GM20431 (cell line): ENCODE measurements around the gene MED15.

Experiments used
- in situ Hi-C: fragments of 300-500 bp; cut with MseI, MboI; formaldehyde crosslinking; loops from one replicate; pipeline ENCODE4 v1.15.0; 2020; ENCODE audit warnings: low sequenced_read_pairs; ENCODE audit not compliant: unreplicated experiment

Gene MED15

DNA sequence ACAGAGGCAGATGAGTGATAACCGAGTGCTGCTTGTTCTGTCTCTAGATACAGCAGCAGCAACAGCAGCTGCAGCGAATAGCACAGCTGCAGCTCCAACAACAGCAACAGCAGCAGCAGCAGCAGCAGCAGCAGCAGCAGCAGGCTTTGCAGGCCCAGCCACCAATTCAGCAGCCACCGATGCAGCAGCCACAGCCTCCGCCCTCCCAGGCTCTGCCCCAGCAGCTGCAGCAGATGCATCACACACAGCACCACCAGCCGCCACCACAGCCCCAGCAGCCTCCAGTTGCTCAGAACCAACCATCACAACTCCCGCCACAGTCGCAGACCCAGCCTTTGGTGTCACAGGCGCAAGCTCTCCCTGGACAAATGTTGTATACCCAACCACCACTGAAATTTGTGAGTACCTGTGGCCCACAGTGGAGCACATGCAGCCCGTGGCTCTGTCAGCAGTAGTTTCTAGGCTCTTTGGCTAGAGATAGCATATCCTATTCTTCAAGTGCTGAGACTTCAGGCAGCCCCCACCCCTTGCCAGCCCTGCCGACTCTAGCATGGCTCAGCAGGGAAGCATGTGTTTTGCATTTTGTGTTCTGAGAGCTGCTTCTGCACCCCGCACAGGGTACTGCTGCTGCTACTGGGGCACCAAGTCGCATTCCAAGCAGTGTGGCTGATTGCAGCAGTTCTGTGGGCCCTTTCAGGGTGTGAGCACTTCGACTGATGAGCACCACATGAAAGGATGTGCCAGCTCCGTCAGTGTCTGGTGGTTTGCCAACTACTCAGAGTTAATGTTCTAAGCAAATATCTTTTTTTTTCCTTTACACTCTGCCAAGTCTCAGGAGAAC, 59.2 kb downstream of the MED15 start:
- in situ Hi-C loops: no loop called here

DNA sequence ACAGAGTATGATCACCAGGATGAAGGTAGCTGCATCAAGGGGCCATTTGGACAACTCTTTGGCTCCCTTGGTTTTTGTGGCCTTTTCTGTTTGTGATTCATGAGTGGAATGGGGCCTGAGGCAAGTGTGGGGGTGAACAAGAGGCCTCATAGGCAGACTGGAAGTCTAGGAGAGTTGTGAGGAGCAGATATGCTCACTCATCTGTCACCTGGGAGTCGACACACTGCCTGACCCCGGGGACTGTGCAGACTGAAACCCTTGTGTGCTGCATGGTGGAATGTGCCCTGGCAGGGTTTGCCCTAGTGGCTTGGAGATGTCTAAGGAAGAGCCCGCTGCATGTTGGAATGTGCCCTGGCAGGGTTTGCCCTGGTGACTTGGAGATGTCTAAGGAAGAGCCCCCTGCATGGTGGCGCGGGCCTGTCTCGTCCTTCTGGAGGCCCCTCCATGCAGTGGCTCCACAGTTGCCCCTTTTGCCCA, 60.0 kb downstream of the MED15 start:
- in situ Hi-C loops: no loop called here

DNA sequence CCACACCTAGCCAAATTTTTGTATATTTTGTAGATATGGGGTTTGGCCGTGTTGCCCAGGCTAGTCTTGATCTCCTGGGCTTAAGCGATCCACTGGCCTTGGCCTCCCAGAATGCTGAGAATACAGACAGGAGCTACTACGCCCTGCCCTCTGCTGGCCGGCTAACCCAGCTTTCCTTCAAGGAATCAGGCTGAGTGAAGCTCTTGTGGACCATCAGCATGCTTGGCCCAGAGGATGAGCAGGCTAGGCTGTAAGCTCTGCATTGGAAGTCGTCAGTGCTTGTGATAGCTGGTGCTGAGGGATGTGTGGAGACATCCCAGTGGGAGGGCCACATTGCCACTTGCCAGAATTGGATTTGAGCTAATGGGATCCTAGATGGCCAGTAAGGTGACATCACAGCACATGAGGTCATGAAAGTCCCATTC, 60.6 kb downstream of the MED15 start:
- in situ Hi-C loops: no loop called here

DNA sequence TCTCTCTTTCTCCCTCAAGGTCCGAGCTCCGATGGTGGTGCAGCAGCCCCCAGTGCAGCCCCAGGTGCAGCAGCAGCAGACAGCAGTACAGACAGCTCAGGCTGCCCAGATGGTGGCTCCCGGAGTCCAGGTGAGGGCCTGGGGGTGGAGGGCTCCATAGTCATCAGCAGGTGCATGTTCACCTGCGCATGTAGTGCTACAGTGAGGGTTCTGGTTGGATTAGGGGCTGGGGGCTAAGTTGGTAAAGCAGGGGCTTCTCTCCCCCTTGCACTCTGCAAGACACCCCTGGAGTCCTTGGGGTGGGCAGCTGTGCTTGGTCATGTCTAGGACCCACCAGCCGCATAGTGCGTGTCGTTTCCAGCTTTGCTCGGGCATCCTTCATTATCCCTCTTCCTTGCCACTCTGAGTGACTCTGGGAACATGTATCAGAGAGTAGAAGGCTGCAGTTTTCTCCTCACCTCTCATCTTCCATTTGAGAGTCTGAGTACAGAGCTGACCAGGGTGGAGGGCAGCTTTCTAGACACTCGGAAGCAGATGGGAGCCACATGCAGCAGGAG, 61.2 kb downstream of the MED15 start:
- in situ Hi-C loops: no loop called here

DNA sequence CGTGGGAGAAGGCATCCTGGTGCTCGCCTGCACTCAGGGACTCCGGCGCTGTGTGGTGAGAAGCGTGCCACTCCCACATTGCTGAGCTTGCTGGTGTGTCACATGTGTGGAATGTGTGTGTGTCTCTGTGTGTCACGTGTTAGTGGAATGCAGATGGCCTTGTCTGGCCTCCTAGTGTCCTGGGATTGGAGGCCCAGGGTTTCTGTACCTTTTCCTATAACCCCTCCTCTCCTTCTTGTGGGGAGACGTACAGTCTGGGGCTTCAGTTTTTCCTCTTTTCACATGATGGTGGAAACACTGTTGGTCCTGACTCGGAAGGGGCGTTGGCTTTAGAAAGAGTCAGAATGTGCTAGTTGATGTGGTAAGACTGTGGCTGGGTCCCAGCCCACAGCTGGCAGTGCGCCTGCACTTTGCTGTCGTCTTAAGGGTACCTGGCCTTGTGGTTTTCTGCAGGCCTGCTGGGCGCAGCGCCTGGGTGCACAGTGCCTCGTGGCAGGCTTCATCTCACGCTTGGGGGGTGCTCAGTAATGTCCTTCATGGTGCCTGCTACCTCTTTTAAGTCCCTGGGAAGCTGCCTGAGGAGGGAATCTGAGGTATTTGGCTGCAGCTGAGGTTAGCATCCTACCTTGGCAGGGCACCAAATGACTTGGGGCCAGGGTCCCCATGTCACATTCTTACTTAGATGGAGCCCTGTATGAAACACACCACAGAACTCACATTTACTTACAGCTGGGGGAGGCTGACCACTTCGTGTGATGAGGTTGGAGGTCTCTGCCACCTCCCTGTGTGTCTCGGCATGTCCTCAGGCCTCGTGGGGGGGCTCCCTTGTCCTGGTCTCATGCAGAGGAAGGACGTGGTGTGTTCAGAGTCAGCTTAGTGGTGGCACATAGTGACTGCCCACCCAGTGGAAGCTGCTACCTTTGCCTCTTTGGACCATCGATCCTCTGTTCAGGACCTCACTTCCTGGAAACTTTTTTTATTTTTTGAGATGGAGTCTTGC, 61.9 kb downstream of the MED15 start:
- in situ Hi-C loops: no loop called here

DNA sequence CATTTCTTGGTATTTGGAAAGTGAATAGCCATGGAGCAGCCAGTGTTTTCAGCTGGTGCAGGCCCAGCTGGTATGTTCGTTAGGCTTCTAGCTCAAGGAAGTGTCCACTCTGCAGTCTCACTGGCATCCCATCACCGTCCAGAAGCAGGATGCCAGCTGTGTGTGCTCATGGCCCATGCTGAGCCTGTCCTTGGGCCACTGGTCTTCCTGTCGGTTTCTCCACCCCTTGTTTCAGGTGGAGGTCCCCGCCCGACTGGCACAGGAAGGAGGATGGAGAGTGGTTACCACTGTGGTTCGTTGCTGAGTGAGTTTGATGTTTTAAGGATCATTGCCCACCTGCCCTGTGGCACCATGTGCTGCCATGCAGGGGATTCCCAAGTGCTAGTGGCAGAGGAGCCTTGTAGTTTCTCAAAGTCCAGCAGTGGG, 63.7 kb downstream of the MED15 start:
- in situ Hi-C loops: no loop called here

DNA sequence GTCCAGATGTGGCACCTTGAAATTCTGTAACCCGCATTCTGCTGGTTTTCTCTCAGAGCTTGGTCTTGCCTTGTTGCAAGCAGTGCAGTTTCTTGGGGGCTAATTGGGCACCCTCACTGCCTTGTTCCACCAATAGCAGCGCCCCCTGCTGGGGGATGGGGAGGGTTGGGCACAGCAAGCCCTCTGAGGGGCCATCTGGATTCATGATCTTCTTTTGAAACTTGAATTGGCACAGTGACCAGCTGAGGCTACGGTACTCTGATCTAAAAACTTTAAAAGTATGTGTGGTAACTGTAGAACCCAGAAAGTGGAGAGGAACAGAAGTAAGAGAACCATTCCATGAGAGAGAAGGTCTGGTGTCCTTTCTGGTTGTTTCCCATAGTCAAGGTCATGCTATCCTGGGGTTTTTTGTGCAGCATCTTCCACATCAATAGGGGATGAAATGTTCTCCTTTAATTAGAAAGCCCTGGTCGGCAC, 64.2 kb downstream of the MED15 start:
- in situ Hi-C loops: no loop called here

DNA sequence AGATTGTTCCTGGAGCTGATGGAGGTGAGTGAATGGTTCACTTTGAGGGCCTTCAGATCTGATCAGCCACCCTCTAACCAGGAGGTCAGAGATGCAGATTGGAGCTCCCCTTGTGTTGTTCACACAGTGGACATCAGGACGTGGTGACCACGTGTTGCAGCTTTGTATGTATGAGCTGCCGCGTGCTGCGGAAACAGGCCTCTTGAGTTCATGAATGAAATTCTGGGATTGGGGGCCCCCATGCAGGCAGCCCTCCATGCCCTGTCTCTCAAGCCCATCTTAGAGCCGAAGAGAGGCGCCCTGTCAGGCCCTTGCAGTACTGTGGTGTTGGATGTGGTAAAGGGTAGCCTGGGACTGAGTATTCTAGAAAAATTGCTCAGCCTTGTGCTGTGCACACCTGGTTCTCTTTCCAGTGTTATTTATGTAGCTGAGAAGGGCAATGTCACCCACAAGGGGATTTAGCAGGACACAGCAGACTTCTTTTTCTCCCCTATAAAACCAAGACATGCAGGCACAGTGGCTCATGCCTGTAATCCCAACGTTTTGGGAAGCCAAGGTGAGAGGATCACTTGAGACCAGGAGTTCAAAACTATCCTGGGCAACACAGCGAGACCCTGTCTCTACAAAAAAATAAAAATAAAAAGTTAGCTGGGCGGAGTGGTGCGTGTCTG, 64.9 kb downstream of the MED15 start:
- in situ Hi-C loops: no loop called here

DNA sequence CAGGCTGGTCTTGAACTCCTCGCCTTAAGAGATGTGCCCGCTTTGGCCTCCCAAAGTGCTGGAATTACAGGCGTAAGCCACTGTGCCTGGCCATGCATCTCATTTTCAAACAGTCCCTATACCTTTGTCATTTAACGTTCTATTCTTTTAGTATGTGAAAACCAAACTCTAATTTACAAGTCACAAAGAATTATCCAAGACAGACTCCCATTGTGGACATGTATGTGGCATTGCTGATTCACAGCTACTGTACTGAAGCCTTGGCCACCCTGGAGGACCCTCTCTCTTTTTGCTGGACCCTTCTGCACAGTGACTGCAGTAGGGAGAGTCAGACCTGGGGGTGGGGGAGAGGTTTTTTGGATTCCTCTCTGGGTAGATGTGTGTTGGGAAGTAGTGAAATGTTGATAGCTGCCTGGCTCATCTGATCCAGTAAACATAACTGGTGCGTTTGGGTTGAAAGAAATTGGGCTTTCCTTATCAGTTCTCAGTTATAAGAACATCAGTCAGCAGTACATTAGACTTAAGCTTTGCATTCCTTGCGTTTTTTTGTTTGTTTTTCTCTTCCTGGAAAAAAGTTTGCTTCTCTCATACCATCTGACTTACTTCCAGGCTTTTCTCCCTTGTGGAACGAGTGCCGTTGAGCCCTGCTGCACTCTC, 65.9 kb downstream of the MED15 start:
- in situ Hi-C loops: no loop called here

DNA sequence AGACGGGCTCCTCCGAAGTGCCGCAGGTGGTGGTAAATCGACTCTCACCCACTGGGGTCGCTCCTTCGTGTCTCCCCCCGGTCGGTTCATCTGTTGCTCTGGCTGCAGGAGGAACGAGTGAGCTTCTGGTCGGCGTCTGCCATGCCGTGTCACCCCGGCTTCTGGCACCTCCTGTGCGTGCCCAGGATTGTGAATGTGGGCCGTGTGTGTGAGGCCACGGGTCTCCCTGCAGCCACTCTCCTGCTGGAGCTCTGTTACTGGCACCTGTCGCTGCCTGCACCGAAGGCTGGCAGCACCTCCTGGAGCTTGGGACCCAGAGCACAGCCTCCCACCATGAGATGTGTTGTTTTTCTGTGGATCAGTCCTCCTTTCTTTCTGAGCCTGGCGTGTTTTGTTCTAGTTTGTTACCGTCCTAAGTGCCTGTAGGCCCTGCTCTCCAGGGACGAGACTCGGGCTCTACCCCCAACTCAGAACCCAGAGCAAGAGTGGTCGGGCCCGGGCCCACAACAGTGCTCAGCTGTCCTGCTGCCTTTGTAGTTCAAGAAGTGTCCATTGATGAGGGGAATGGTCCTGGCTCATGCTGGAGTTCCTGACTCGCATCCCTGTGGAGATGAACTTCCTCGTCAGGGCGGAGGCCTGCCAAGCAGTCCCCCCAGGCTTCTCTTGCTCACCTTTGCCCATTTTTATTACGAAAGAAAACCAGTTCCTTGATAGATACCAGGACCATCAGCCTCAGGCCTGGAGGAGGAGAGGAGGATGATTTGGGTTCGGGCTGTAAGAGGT, 66.6 kb downstream of the MED15 start:
- in situ Hi-C loops: no loop called here

DNA sequence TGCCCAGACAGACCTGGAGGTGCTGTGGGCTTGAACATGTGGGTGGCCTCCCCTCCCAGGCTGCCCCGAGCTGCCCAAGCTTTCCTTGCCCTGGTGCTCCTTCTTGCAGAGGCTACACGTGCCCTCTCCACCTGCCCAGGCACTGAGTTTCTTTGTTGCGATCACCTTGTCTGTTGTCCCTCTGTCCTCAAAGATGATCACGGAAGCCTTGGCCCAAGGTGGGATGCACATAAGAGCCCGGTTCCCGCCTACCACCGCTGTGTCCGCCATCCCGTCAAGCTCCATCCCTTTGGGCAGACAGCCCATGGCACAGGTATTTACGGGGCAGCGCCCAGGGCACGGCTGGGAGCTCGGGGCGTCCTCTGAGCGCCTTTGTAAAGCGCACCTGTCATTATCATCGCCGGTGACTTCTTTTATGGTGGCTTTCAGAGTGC, 67.5 kb downstream of the MED15 start:
- in situ Hi-C loops: no loop called here

DNA sequence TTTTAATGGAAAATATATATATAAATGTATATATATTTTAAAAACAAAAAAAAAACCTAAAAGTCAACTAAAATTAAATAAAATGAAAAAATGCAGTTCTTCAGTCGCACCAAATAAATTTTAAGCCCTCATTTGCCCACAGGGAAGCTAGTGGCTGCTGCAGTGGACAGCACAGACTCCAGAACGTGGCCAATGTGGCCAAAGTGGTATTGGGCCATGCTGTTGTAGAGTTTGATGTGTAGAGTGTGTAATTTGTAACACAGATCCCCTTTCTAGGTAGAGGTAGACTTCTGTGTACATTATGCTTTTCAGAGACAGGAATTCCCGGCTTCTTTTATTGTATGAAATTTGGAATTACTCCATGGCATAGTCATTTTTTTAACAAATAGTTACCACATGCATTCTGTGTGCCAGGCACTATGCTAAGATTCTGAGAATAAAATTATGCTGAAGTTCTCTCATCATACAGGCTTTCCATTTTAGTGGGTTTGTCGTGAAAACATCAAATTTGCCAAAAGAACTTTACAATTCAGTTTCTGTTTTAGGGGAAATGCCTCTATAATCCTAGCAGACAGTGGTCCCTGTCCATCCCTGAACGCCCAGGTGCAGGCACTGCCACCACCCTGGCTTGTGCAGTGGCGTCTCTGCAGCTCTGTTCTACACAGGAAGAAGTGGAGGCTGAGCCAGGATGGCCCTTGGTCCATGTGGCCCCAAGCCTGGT, 68.5 kb downstream of the MED15 start:
- in situ Hi-C loops: no loop called here

DNA sequence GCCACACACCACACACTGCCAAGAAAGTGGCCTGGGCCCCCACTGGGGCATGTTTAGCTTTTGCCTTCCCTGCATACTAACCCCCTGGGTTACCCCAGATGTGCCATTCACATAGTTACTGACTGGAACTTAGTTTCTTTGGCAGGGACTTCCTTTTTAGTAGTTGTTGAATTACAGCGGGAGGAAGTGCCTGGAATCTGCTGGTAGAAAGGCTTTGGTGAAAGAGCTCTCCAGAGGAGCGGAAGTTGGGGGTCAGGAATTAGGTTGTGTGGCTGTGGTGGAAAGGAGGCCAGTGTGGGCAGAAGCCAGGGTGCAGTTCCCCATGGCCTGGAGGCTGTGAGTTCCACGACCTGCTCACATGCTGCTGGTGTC, 69.0 kb downstream of the MED15 start:
- in situ Hi-C loops: no loop called here

DNA sequence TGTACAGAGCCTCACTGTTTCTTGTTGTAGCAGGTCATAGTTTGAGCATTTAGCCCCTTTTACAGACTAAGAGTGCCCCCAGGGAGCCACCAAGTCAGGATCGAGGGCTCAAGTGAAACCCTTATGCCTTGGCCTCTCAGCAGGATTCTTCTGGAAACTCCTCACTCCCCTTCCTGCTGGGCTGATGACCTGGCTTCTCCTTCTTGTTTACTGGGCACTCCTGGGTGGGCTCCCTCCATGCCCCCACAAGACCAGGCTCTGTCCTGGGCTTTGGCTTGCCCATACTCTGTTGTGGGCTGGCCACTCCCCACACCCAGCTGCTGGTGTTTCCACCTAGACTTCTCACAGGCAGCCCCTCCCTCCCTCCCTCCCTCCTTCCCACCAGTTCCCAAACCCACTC, 69.6 kb downstream of the MED15 start:
- in situ Hi-C loops: no loop called here

DNA sequence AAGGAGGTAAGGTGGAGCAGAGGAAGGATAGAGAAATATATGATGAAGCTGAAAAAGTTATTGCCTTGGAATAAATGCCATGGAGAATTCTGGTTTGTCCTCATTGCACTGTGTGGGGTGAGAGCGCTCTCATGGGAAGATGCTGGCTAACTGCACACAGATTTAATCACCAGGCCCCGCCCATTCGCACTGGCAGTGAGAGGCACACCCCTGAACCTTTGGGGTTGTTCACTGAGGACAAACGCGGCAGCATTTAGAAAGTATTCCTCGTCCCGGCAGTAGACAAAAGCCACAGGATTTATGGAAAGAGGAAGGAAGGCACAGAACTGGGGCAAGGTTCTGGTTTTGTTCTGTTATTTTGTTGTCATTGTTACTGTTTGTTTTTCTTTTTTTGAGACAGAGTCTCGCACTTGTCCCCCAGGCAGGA, 70.2 kb downstream of the MED15 start:
- in situ Hi-C loops: no loop called here

DNA sequence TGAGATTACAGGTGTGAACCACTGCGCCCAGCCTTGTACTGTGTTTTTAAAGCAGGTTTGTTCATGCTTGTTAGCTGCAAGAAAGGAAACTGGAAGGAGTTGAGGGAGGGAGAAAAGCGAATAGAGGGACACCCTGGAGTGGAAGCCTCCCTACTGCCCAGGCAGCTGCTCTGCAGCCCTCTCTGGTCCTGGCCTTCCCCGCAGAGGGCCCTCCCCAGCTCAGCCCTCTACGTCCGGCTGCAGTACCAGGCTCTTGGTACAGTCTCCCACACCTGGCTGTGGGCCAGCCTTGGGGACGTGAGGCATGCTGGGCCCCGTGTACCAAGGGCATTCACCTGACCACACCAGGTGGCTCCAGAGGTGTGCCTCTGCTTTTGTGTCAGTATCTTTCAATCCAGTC, 70.8 kb downstream of the MED15 start:
- in situ Hi-C loops: no loop called here

DNA sequence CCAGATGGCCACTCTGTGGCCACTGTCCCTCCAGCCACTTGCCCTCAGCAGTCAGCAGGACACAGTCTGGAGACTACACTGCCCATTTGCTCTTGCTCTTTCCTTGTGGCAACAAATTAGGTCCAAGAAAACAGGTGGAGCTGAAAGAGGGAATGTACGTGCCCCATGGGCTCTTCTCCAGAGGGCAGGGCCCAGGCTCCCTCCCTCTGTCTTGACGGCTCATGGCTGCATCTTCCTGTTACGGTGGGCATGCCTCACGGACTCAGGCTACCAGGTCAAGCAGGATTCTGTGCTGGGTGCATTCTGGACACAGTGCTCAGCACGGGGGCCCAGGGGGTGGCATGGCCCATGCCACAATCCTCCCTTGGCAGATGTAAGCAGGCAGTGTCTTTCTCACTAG, 71.3 kb downstream of the MED15 start:
- in situ Hi-C loops: no loop called here
